Activated T-cell treated with anti-CD3 and anti-CD28 coated beads for 24 hours (primary cell): ENCODE results near the gene CHRDL2.

Experiments used
- DNase-seq: peaks from one replicate; pipeline ENCODE4 v3.0.0-alpha.2; 2020; ENCODE audit warnings: low read depth

Gene CHRDL2

GRCh38 chr11:74748211-74749126 is 17.2 kb upstream of the CHRDL2 start, which contains the start of gene RNF169:
RNF169 (plus strand) TSS chr11:74748849; CDS start chr11:74748881, 32 bp downstream.
- DNase-seq: peak; percentile 86

DNA sequence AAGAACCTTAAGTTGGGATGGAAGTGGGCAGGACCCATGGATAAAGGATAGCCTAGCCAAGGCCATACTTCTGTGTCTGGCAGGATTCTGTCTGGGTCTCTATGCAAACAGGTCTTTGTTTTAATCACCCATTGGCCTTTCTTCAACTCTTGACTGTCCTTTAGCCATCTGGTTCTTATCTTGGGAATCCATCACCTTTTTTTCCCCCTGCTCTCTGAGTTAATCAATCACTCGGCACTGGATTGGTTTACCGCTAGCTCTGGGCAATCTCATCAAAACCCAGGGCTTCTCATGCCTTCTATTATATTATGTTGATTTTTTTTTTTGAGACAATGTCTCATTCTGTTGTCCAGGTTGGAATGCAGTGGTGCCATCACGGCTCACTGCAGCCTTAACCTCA is 15.6 kb upstream of the CHRDL2 start:
- DNase-seq: no peak

- DNase-seq: no peak
These were observed 13.1 kb upstream of the CHRDL2 start for GRCh38 chr11:74744277-74744676.

DNA sequence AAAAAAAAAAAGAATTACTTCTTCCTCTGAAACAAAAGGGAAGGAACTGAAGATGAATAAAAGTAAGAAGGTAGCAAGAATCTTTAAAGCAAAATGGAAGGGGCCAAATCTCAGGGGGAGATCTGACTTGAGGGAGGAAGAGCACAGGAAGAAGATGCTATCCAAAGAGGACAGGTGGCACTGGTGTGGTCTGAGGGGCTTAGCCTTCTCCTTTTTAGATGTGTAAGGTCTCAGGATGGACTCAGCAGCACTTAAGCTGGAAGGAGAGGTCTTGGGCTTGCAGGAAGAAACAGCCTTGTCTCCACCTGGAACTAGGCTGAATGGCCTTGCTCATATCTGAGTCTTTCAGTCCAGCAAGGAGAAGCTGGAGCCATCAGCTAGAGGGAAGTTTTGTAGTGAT is 12.4 kb upstream of the CHRDL2 start:
- DNase-seq: no peak

- no peak for DNase-seq
These were observed 10.8 kb upstream of the CHRDL2 start for GRCh38 chr11:74742070-74742469.

DNA sequence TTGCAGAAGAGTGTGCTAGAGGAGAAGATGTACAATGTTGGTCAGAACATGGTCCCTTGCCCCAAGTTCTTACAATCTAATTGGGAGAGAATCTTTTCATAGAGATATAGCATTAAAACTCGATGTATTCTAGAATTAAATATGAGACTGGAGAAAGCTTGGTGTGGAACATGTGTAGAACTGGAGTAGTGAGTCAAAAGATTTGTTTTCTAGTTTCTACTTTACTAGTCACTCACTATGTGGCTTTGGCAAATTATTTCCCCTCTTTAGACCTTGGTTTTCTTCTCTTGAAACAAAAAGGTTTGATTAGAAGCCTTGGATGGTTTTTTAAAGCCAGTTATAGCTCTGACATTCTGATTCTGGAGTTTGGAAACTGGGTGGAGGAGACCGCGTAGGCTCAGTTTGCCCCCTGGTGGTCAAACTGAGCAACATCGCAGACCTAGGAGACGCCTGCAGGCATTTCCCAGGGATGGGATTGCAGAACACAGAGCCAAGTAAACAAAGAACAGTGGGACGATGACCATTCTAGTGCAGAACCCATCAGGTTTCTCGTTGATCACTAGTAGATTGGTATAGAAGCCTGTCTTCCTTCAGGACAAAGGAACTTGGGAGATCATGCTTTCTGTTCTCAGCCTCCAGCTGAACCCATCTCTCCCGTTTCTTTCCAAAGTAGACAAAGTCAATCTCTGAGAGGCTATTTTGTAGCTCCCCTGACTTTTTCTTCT is 8.5 kb upstream of the CHRDL2 start:
- peak; percentile 32 for DNase-seq

GRCh38 chr11:74736031-74736430 is 4.8 kb upstream of the CHRDL2 start:
- DNase-seq: no peak

- DNase-seq: no peak
These were observed 4.2 kb upstream of the CHRDL2 start for GRCh38 chr11:74735365-74735928.

DNA sequence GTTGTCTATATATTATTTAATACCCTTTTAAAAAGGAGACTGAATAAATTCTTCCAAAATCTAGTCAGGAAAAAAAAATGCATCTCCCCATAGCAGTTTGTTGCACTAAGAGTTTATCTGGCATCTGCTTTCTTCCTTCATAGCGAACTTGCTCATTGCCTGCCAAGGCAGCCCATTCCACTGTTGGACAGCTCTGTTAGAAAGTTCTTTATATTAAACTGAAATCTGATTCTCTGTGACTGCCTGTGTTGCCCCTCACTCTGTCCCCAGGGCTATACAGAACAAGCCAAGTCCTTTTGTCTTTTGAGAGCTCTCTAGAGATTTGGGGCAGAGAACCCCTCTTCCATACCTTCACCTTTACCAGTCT is 3.3 kb upstream of the CHRDL2 start:
- no peak for DNase-seq

DNA sequence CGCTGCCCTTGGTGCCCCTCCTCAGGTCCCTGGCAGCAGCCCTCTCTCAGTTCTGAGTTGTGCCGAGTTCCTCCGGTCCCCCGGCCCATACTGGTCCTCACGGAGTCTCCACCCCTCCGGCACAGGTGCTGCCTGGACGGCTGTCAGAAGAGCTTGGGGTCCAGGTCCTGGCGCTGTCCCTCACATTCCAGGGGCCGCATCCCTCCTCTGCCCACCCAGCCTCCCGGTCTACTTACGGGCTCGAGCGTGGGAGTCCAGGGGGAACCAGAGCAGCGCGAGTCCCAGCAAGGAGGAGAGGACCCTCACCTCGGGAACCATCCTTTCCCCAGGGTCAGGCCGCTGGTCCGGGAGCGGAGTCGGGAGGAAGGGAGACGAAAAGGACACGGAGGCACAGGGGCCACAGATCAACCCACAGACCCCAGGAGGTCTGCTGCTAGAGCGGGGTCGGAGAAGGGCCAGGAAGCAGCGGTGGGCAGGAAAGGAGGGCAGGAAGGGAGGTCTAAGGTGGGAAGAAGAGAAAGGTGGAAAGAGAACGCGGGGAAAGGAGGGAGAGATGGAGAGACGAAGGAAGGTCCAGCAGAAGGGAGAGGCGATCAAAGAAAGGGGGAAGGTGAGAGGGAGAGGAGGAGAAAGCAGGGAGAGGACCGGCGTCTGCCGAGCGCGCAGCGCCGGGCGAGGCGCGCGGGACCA is 510 bp downstream of the CHRDL2 start:
- no peak for DNase-seq

DNA sequence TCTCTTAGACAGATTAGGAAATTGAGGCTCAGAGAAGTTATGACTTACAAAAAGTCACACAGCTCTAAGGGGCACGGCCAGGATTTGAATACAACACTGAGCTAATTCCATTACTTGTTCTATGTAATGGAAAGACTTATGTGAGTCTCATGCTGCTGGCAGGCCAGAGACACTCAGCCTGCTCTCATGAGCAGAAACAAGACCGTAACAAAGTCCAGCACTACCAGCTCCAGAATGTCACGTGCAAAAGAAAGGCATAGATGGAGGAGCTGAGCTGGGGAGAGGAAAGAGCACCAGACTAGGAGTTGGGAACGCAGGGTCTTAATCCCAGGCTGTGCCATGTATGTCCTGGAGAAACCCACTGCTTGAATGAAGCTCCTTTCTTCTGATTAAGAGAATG is 1.8 kb downstream of the CHRDL2 start:
- no peak for DNase-seq

- peak; percentile 47 for DNase-seq
These were observed 4.6 kb downstream of the CHRDL2 start for GRCh38 chr11:74726547-74727182.

DNA sequence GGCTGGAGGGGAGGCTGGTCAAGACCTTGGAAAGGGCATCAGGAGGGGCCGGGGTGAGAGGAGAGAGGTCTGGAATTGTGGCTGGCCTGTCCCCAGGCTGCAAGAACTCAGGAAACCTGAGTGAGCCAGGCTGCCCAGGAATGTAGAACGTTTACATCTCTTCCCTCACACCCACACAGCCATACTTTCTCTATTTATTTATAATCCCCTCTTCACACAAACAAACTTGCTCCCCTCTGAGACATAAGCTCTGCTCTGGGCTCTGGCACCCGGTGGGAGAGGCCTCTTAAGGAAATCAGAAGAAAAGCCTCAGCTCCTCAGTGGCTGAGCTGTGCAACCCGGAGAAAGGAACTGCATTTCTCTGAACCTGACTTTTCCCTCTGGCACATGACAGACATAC is 5.5 kb downstream of the CHRDL2 start:
- no peak for DNase-seq

GRCh38 chr11:74723511-74723910 is 7.7 kb downstream of the CHRDL2 start:
- DNase-seq: no peak

DNA sequence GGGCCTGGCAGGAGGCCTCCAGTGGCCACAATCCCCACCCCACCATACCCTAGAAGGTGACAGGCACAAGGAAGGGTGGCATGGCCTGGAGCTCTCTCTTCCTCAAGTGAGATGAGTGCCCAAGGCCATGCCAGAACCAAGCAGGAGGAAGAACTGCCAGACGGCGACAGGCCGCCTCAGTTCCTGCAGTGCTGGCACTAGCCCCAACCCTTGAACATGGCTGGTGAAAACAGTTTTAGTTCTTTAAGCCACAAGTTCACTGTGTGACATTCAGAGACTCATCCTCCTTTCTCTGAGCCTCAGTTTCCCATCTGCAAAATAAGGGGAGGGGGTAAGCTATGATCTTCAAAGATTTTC is 9.8 kb downstream of the CHRDL2 start:
- DNase-seq: no peak

DNA sequence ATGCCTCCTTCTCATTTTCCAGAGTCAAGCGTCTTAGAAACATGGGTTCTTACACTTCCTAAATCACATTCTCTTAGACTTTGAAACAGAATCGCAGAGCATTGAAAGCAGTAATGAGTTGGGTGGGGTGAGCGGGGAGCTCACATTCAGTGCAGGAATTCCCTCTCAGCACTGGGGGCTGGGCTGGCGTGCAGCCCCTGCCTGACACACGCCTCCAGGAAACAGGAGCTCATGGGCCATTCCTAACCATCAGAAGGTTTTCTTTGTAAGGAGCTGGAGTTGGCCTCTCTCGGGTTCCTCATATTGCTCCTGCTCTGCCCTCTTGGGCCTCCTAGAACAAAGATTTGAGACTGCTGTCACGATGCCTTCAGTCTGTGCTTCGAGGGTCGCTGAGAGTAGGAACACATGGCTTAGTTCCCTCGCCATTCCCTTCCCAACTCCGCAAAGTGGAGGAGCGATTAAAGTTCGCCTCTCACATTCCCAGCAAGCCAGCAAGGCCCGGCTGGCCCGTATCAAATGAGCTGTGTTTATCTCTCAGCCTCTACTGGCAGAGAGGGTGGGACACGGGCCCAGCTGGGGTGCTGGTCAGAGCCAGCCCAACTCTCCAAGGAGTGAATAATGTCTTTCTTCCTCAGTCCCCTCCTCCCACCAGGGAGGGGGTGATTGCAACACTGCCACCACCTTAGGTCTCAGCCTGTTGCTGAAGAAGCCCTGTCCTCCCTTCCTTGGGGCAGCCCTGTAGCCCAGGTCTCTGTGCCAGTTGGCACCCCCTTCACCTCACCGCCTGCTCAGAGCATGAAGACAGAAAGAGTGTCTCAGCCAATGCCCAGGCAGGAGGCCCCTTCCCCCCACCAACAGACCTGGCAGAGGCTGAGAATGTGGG is 10.4 kb downstream of the CHRDL2 start:
- DNase-seq: no peak

- DNase-seq: no peak
These were observed 12.2 kb downstream of the CHRDL2 start for GRCh38 chr11:74719011-74719410.

- no peak for DNase-seq
These were observed 13.8 kb downstream of the CHRDL2 start for GRCh38 chr11:74717221-74717969.

- peak; percentile 10 for DNase-seq
These were observed 16.3 kb downstream of the CHRDL2 start for GRCh38 chr11:74714904-74715303.

GRCh38 chr11:74713686-74714085 is 17.5 kb downstream of the CHRDL2 start:
- DNase-seq: no peak
